ENCODE measurements around the gene CLASP1. TPM values are rescaled to one million over a fixed set of nuclear protein-coding genes. Genes with fewer than 3 reads are reported as not detected.

The CLASP1 gene
- total RNA-seq, 1 experiment from 2014 or later: 49.2 TPM

GRCh38 chr2:121368155-121368554 is 281.1 kb downstream of the CLASP1 start:
- peaks cover 17% of the 10 kb centered on the region; the same call in 1 of the 2 replicates for H3K4me1 ChIP-seq (ENCODE audit: control insufficient read depth, insufficient read depth, low read length)
- intact Hi-C loops (cut with micrococcal nuclease; ENCODE audit: unreplicated experiment): no loop called here
- no TSS peak for BruUV-seq (replicated peaks)
- no peaks in the 10 kb centered on the region for H3K36me3 ChIP-seq (ENCODE audit: control insufficient read depth, insufficient read depth, low read length)
- no peaks in the 10 kb centered on the region for H3K9me3 ChIP-seq (ENCODE audit: control insufficient read depth, insufficient read depth, low read depth, low read length)
- H3K27me3 ChIP-seq (ENCODE audit: control insufficient read depth, insufficient read depth, low read length): no peaks in the 10 kb centered on the region
- no peak overlapping the region for H3K4me3 ChIP-seq (ENCODE audit: low read depth in 2 of 2, low read length in 2 of 2)
- no peak overlapping the region for H3K27ac ChIP-seq (ENCODE audit: low read length)
- TF ChIP-seq, protein P1, sequence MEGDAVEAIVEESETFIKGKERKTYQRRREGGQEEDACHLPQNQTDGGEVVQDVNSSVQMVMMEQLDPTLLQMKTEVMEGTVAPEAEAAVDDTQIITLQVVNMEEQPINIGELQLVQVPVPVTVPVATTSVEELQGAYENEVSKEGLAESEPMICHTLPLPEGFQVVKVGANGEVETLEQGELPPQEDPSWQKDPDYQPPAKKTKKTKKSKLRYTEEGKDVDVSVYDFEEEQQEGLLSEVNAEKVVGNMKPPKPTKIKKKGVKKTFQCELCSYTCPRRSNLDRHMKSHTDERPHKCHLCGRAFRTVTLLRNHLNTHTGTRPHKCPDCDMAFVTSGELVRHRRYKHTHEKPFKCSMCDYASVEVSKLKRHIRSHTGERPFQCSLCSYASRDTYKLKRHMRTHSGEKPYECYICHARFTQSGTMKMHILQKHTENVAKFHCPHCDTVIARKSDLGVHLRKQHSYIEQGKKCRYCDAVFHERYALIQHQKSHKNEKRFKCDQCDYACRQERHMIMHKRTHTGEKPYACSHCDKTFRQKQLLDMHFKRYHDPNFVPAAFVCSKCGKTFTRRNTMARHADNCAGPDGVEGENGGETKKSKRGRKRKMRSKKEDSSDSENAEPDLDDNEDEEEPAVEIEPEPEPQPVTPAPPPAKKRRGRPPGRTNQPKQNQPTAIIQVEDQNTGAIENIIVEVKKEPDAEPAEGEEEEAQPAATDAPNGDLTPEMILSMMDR (IDR thresholded peaks at IDR 0.05): no peak
- TF ChIP-seq SIN3A (IDR thresholded peaks at IDR 0.05; ENCODE audit: borderline replicate concordance, insufficient read depth, low read depth, low read length): no peak
- TF ChIP-seq TCF7L2 (IDR thresholded peaks at IDR 0.05; ENCODE audit: low read depth, low read length): no peak
- TF ChIP-seq POLR2AphosphoS5 (IDR thresholded peaks at IDR 0.05; ENCODE audit: low read depth, low read length): no peak
- TF ChIP-seq, protein P2, sequence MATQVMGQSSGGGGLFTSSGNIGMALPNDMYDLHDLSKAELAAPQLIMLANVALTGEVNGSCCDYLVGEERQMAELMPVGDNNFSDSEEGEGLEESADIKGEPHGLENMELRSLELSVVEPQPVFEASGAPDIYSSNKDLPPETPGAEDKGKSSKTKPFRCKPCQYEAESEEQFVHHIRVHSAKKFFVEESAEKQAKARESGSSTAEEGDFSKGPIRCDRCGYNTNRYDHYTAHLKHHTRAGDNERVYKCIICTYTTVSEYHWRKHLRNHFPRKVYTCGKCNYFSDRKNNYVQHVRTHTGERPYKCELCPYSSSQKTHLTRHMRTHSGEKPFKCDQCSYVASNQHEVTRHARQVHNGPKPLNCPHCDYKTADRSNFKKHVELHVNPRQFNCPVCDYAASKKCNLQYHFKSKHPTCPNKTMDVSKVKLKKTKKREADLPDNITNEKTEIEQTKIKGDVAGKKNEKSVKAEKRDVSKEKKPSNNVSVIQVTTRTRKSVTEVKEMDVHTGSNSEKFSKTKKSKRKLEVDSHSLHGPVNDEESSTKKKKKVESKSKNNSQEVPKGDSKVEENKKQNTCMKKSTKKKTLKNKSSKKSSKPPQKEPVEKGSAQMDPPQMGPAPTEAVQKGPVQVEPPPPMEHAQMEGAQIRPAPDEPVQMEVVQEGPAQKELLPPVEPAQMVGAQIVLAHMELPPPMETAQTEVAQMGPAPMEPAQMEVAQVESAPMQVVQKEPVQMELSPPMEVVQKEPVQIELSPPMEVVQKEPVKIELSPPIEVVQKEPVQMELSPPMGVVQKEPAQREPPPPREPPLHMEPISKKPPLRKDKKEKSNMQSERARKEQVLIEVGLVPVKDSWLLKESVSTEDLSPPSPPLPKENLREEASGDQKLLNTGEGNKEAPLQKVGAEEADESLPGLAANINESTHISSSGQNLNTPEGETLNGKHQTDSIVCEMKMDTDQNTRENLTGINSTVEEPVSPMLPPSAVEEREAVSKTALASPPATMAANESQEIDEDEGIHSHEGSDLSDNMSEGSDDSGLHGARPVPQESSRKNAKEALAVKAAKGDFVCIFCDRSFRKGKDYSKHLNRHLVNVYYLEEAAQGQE (IDR thresholded peaks at IDR 0.05; ENCODE audit: insufficient read depth in 1 of 2, low read depth in 2 of 2, low read length in 1 of 2): no peak
- CTCF ChIA-PET: no interaction called here
- ATAC-seq: no peak
- no peak for DNase-seq (ENCODE audit: low read depth, low spot score)
- in situ Hi-C loops (cut with HindIII; ENCODE audit: low pct_unique_long_range_greater_than_20kb, low sequenced_read_pairs): no loop called here
- POLR2A ChIA-PET: no interaction called here

- CTCF ChIA-PET: no interaction called here
- BruUV-seq (replicated peaks): no TSS peak
- ATAC-seq (no peak), DNase-seq (ENCODE audit: low read depth, low spot score) (no peak)
- Histone ChIP-seq H3K27me3 (ENCODE audit: control insufficient read depth, insufficient read depth, low read length) (no peaks in the 10 kb centered on the region), H3K27ac (ENCODE audit: low read length) (no peak overlapping the region), H3K36me3 (ENCODE audit: control insufficient read depth, insufficient read depth, low read length) (no peaks in the 10 kb centered on the region), H3K4me3 (ENCODE audit: low read depth in 2 of 2, low read length in 2 of 2) (no peak overlapping the region), H3K4me1 (ENCODE audit: control insufficient read depth, insufficient read depth, low read length) (peaks cover 17% of the 10 kb centered on the region; the same call in 1 of the 2 replicates), H3K9me3 (ENCODE audit: control insufficient read depth, insufficient read depth, low read depth, low read length) (no peaks in the 10 kb centered on the region)
- intact Hi-C loops (cut with micrococcal nuclease; ENCODE audit: unreplicated experiment): no loop called here
- no peak for TF ChIP-seq POLR2AphosphoS5 (IDR thresholded peaks at IDR 0.05; ENCODE audit: low read depth, low read length)
- TF ChIP-seq, protein P1 (IDR thresholded peaks at IDR 0.05): no peak
- TF ChIP-seq TCF7L2 (IDR thresholded peaks at IDR 0.05; ENCODE audit: low read depth, low read length): no peak
- TF ChIP-seq SIN3A (IDR thresholded peaks at IDR 0.05; ENCODE audit: borderline replicate concordance, insufficient read depth, low read depth, low read length): no peak
- TF ChIP-seq, protein P2 (IDR thresholded peaks at IDR 0.05; ENCODE audit: insufficient read depth in 1 of 2, low read depth in 2 of 2, low read length in 1 of 2): no peak
- in situ Hi-C loops (cut with HindIII; ENCODE audit: low pct_unique_long_range_greater_than_20kb, low sequenced_read_pairs): no loop called here
- POLR2A ChIA-PET: no interaction called here
Measured at GRCh38 chr2:121367246-121367900, 281.9 kb downstream of the CLASP1 start.
